Neural crest cell (in vitro differentiated cells): Measurements from ENCODE around the gene FAM149B1. TPM values are rescaled to one million over a fixed set of nuclear protein-coding genes. Genes with fewer than 3 reads are reported as not detected.
A peak's percentile ranks its signal among the peaks of the same experiment; 100 is the strongest.

Experiments
- DNase-seq: peaks from one replicate; pipeline ENCODE4 v3.0.0; 2021; ENCODE audit warnings: low read depth, mixed read lengths, low spot score
- H3K27ac Mint-ChIP-seq: one replicate; pipeline ENCODE4 v1.8.0; 2021; ENCODE audit warnings: mild to moderate bottlenecking, mixed read lengths; ENCODE audit not compliant: unreplicated experiment
- H3K27me3 Mint-ChIP-seq: 2 replicates; pipeline ENCODE4 v1.8.0; 2021; ENCODE audit warnings: low read depth, mild to moderate bottlenecking, mixed read lengths
- H3K36me3 Mint-ChIP-seq: 2 replicates; pipeline ENCODE4 v1.8.0; 2021; ENCODE audit warnings: low read depth, mild to moderate bottlenecking, mixed read lengths
- H3K4me1 Mint-ChIP-seq: 2 replicates; pipeline ENCODE4 v1.8.0; 2021; ENCODE audit warnings: mixed read lengths
- H3K4me3 Mint-ChIP-seq: one replicate; pipeline ENCODE4 v1.8.0; 2021; ENCODE audit warnings: mild to moderate bottlenecking, mixed read lengths
- H3K9me3 Mint-ChIP-seq: 2 replicates; pipeline ENCODE4 v1.8.0; 2021; ENCODE audit warnings: mixed read lengths
- CTCF ChIP-seq: fragments of 200-600 bp; sonication (generic); conservative IDR thresholded peaks from 2 replicates; pipeline ENCODE4 v1.5.0; 2021; ENCODE audit warnings: antibody characterized with exemption, mild to moderate bottlenecking
- total RNA-seq: library from RNA; stranded (reverse); gene quantifications from 2 replicates; pipeline ENCODE4 v1.2.1, GENCODE V29; 2021

The FAM149B1 gene
- total RNA-seq, 1 donor from 2014 or later = 27.2 TPM

DNA sequence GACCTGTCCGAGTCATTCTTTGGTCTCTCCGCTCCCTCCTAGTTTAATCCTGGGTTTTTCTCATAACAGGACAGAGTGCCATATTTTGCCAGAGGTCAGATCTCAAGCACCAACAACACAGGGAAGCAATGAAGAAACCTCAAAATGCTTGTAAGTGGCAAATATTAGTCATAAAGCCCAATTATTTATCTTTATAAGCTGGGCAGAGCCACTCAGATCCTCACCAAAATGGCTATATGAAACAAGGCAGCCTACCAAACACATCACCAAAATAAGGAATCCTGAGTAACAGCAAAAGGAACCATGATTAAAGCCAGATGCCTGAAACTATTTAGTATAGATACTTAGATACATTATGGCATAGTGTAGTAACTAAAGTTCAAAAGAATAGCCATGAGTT is 4.8 kb upstream of the FAM149B1 start:
- no peaks in the 10 kb centered on the region for H3K9me3 Mint-ChIP-seq
- no peaks in the 10 kb centered on the region for H3K27me3 Mint-ChIP-seq
- H3K4me3 Mint-ChIP-seq = peak overlapping the region; percentile 1
- no peak for TF ChIP-seq CTCF
- H3K4me1 Mint-ChIP-seq = peaks cover 26% of the 10 kb centered on the region
- DNase-seq = no peak
- peaks cover 33% of the 10 kb centered on the region for H3K36me3 Mint-ChIP-seq
- no peak overlapping the region for H3K27ac Mint-ChIP-seq

GRCh38 chr10:73166972-73167371 is 947 bp upstream of the FAM149B1 start:
- H3K27me3 Mint-ChIP-seq = no peaks in the 10 kb centered on the region
- H3K36me3 Mint-ChIP-seq = peaks cover 13% of the 10 kb centered on the region
- no peak for DNase-seq
- TF ChIP-seq CTCF = no peak
- peaks cover 28% of the 10 kb centered on the region for H3K4me1 Mint-ChIP-seq
- H3K27ac Mint-ChIP-seq = peak overlapping the region; percentile 100
- H3K4me3 Mint-ChIP-seq = peak overlapping the region; percentile 100
- no peaks in the 10 kb centered on the region for H3K9me3 Mint-ChIP-seq

DNA sequence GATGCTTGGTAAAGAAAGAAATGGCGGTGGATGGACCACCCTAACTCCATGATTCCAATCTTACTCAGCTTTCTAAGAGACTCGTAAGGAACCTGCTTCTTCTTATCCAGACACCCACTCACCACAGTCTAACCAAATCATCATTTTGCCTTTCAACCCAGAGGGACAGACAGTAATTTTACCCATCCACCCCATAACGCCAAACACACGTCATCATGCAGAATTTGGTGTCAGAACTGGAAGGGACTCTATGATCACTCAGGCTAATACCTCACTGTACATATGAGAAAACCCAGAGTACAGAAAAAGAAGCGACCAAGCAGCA is 499 bp upstream of the FAM149B1 start:
- Mint-ChIP-seq H3K9me3 (no peaks in the 10 kb centered on the region), H3K27ac (peak overlapping the region; percentile 100), H3K36me3 (peaks cover 9% of the 10 kb centered on the region), H3K27me3 (no peaks in the 10 kb centered on the region), H3K4me1 (peaks cover 28% of the 10 kb centered on the region), H3K4me3 (peak overlapping the region; percentile 100)
- TF ChIP-seq CTCF = no peak
- DNase-seq = no peak

DNA sequence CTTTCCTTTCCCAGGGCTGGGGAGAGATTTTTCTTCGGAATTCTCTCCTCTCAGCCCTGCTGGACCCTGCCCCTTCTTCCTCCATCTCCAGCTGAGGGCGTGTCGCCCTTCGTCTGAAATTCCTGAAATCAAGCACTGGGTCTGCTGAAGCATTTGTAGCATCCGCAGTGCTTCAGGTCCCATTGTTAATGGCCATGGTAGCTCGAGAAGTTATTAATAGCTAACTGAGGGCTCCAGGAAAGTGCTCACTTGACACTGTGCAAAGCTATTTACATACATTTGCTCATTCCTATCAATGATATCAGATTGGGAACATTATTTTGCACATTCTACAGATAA is 515 bp downstream of the FAM149B1 start:
- DNase-seq = no peak

DNA sequence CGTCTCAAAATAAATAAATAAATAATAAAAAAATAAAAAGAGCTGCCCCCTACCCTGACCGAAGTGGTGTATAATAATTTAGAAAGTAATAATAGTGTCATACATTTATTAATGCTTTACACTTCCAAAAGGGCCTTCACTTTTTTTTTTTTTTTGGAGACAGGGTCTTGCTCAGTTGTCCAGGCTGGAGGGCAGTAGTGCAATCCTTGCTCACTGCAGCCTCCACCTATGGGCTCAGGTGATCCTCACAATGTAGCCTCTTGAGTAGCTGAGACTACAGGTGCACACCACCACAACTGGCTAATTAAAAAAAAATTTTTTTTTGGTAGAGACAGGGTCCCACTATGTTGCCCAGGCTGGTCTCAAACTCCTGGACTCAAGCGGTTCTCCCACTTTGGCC is 1.4 kb downstream of the FAM149B1 start:
- TF ChIP-seq CTCF = no peak
- no peak for DNase-seq
- H3K4me1 Mint-ChIP-seq = peaks cover 28% of the 10 kb centered on the region
- no peak overlapping the region for H3K27ac Mint-ChIP-seq
- H3K36me3 Mint-ChIP-seq = peaks cover 3% of the 10 kb centered on the region
- no peaks in the 10 kb centered on the region for H3K9me3 Mint-ChIP-seq
- no peaks in the 10 kb centered on the region for H3K27me3 Mint-ChIP-seq
- peak overlapping the region; percentile 76 for H3K4me3 Mint-ChIP-seq

More for the DNA sequence above, 515 bp downstream of the FAM149B1 start:
- TF ChIP-seq CTCF = peak; percentile 2
- Mint-ChIP-seq H3K27me3 (no peaks in the 10 kb centered on the region), H3K4me1 (peaks cover 28% of the 10 kb centered on the region), H3K27ac (peak overlapping the region; percentile 98), H3K4me3 (peak overlapping the region; percentile 100), H3K9me3 (no peaks in the 10 kb centered on the region), H3K36me3 (peaks cover 3% of the 10 kb centered on the region)

GRCh38 chr10:73172867-73173266 is 4.9 kb downstream of the FAM149B1 start:
- no peak for TF ChIP-seq CTCF
- H3K4me1 Mint-ChIP-seq = peaks cover 7% of the 10 kb centered on the region
- DNase-seq = no peak
- no peak overlapping the region for H3K4me3 Mint-ChIP-seq
- no peaks in the 10 kb centered on the region for H3K9me3 Mint-ChIP-seq
- no peak overlapping the region for H3K27ac Mint-ChIP-seq
- H3K27me3 Mint-ChIP-seq = no peaks in the 10 kb centered on the region
- peaks cover under 1% of the 10 kb centered on the region for H3K36me3 Mint-ChIP-seq
